Neural cell (in vitro differentiated cells): ENCODE data around the gene FAM168A.

Source experiments
- CTCF ChIP-seq: fragments of 450-650 bp; IDR thresholded peaks from 2 replicates; pipeline ENCODE4 v1.5.1; 2014; ENCODE audit warnings: antibody characterized with exemption, mild to moderate bottlenecking, moderate library complexity; ENCODE audit not compliant: poor library complexity, severe bottlenecking
- EP300 ChIP-seq: fragments of 450-650 bp; conservative IDR thresholded peaks from 2 replicates; pipeline ENCODE4 v1.6.1; 2014; ENCODE audit warnings: antibody characterized with exemption, mild to moderate bottlenecking, moderate library complexity; ENCODE audit not compliant: poor library complexity, severe bottlenecking
- EZH2 ChIP-seq: fragments of 200-600, 300-800 bp; shearing (Covaris generic), sonication (generic); IDR thresholded peaks from 2 replicates; pipeline ENCODE4 v1.6.1; 2014; ENCODE audit warnings: antibody characterized with exemption, low read length, borderline replicate concordance, mild to moderate bottlenecking; ENCODE audit not compliant: insufficient read depth, poor library complexity, severe bottlenecking
- POLR2AphosphoS5 ChIP-seq: IDR thresholded peaks from 2 replicates; pipeline ENCODE4 v1.6.1; 2012
- RAD21 ChIP-seq: fragments of 450-650 bp; conservative IDR thresholded peaks from 2 replicates; pipeline ENCODE4 v1.6.1; 2014; ENCODE audit warnings: antibody characterized with exemption, mild to moderate bottlenecking, moderate library complexity
- REST ChIP-seq: IDR thresholded peaks from 2 replicates; pipeline ENCODE4 v1.6.1; 2012; ENCODE audit warnings: borderline replicate concordance
- SMC3 ChIP-seq: fragments of 450-650 bp; conservative IDR thresholded peaks from 2 replicates; pipeline ENCODE4 v1.6.1; 2014; ENCODE audit warnings: antibody characterized with exemption, mild to moderate bottlenecking, moderate library complexity; ENCODE audit not compliant: poor library complexity
- TAF1 ChIP-seq: IDR thresholded peaks from 2 replicates; pipeline ENCODE4 v1.6.1; 2012; ENCODE audit warnings: low read depth

GRCh38 chr11:73410627-73411026, 187.3 kb downstream of the FAM168A start:
- TF ChIP-seq CTCF (no peak), REST (no peak), EZH2 (no peak), EP300 (no peak), SMC3 (no peak), POLR2AphosphoS5 (no peak), TAF1 (no peak), RAD21 (no peak)
